IPS-18c (cell line): ENCODE results near the gene BRSK2.

Experiments used
- H3K4me3 ChIP-seq: 2 replicates; pipeline ENCODE4 v1.7.0; 2013; ENCODE audit warnings: low read depth, mild to moderate bottlenecking, low read length, moderate library complexity; ENCODE audit not compliant: insufficient read depth
- H3K9me3 ChIP-seq: one replicate; pipeline ENCODE4 v1.6.1; 2013; ENCODE audit warnings: mild to moderate bottlenecking, low read length, moderate library complexity; ENCODE audit not compliant: control insufficient read depth, insufficient read depth

The BRSK2 gene

GRCh38 chr11:1460396-1460985, 70.8 kb downstream of the BRSK2 start:
- Histone ChIP-seq H3K9me3 (no peaks in the 10 kb centered on the region), H3K4me3 (no peak overlapping the region)

- no peaks in the 10 kb centered on the region for H3K9me3 ChIP-seq
These were observed 71.5 kb downstream of the BRSK2 start for GRCh38 chr11:1460986-1461825.

DNA sequence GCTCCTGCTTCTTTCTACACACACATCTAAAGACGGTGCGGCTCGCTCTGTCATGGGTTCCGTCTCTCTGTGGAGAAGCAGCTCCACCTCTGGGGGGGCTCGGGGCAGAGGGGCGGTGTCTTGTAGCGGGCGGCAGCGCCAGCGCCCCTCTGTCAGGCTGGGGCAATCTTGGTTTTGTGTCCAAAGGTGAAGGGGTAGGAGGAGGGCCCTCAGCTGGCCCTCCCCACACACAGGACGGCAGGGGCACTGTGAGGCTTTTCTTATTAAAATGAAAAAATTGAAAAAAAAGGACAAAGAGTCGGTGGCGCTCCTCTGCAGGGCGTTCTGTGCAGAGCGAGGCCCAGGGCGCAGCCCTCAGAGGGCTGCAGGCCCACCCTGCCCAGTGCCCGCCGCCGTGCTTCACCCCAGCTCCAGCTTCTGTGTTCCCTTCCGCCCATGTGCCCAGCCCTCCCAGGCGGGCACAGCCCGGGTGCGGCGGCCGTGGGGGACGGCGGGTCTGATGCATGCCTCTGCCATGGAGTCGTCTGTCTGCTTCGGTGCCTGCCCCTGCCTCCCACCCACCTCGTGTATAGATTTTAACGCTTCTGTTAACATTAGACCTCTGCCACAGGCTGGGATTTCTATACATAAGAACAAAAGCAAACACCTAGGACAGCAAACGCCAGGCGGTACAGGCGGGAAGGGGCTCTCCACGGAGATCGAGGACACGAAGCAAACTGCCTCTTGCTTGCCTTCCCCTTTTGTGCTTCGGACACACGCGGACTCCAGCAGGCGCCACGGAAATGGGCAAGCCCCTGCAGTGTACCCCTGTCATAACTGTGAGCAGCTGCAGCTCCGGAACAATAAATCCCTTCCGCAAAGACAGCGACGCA, 72.3 kb downstream of the BRSK2 start:
- no peaks in the 10 kb centered on the region for H3K9me3 ChIP-seq

More at GRCh38 chr11:1460986-1461825, 71.5 kb downstream of the BRSK2 start:
- no peak overlapping the region for H3K4me3 ChIP-seq

DNA sequence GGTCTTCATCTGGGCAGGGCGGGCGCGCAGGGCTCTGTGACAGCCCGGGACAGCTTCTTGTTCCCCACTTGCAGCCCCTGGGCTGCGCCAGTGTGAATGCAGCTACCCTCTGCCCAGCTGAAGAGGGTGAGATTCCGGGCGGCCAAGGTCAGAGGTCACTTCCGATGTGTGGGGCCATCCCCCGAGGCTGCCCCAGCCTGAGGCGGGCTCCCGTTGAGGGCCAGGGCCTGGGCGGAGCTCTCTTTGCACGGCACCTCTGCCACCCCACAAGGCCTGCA, 72.9 kb downstream of the BRSK2 start:
- H3K9me3 ChIP-seq: no peaks in the 10 kb centered on the region
- no peak overlapping the region for H3K4me3 ChIP-seq

More for the DNA sequence above, 72.3 kb downstream of the BRSK2 start:
- H3K4me3 ChIP-seq: no peak overlapping the region

DNA sequence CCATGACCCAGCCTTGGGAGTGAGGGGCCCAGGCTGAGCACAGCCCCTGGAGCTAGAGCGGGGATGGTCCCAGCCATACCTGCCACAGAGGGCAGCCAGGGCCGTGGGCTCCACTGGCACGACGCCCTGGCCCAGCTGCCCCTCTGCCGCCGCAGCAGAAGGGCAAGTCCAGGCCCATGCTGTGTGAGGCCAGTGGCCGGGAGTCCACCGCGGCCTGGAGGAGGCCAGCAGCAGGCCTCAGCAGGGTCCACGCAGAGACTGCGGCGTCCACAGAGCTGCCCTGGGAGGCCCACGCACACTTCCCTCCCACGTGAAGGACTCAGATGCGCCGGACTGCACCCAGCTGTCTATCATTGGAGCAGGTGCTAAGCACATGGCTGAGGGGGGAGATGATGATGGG, 73.3 kb downstream of the BRSK2 start:
- no peak overlapping the region for H3K4me3 ChIP-seq
- no peaks in the 10 kb centered on the region for H3K9me3 ChIP-seq

- Histone ChIP-seq H3K4me3 (no peak overlapping the region), H3K9me3 (no peaks in the 10 kb centered on the region)
These were observed 77.0 kb downstream of the BRSK2 start for GRCh38 chr11:1466784-1467183.

DNA sequence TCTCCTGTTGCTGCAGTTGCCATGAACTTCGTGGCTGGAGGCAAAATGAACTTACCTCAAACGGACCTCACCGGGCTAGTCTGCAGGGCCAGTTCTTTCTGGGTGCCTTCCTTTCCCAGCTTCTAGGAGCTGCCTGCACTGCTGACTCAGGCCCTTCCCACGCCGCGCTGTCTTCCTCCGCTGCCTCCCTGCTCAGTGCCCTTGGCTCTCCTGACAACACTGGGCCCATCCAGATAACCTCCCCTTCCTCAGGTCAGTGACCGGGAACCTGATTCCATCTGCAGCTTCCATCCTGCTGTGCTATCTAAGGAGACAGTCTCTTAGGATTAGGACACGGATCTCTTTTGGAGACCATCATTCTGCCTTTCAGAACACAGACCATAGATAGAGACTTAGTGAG, 77.5 kb downstream of the BRSK2 start:
- Histone ChIP-seq H3K4me3 (no peak overlapping the region), H3K9me3 (no peaks in the 10 kb centered on the region)

DNA sequence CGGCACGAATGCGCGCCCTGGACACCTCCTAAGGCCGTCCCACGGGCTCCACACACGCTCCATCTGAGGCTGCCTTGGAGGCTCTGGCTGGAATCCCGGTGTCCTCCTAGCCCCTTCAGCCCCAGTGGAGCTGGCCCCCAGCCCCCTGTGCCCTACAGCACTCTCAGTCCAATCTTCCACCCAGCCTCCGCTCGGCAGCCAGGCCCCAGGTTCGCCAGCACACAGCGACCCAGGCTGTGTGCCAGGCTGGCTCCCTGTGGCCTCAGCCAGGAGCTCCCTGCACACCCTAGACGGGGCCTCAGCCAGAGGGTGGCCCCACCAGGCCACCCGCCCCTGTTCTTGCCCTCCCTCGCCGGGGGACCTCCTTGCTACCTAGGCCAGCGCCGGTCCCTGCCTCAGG, 78.3 kb downstream of the BRSK2 start:
- no peak overlapping the region for H3K4me3 ChIP-seq
- no peaks in the 10 kb centered on the region for H3K9me3 ChIP-seq

- Histone ChIP-seq H3K4me3 (no peak overlapping the region), H3K9me3 (no peaks in the 10 kb centered on the region)
These were observed 78.8 kb downstream of the BRSK2 start for GRCh38 chr11:1468473-1469066.

GRCh38 chr11:1469287-1469910, 79.7 kb downstream of the BRSK2 start:
- H3K4me3 ChIP-seq: no peak overlapping the region
- no peaks in the 10 kb centered on the region for H3K9me3 ChIP-seq

- no peak overlapping the region for H3K4me3 ChIP-seq
- no peaks in the 10 kb centered on the region for H3K9me3 ChIP-seq
These were observed 80.4 kb downstream of the BRSK2 start for GRCh38 chr11:1469911-1470680.

DNA sequence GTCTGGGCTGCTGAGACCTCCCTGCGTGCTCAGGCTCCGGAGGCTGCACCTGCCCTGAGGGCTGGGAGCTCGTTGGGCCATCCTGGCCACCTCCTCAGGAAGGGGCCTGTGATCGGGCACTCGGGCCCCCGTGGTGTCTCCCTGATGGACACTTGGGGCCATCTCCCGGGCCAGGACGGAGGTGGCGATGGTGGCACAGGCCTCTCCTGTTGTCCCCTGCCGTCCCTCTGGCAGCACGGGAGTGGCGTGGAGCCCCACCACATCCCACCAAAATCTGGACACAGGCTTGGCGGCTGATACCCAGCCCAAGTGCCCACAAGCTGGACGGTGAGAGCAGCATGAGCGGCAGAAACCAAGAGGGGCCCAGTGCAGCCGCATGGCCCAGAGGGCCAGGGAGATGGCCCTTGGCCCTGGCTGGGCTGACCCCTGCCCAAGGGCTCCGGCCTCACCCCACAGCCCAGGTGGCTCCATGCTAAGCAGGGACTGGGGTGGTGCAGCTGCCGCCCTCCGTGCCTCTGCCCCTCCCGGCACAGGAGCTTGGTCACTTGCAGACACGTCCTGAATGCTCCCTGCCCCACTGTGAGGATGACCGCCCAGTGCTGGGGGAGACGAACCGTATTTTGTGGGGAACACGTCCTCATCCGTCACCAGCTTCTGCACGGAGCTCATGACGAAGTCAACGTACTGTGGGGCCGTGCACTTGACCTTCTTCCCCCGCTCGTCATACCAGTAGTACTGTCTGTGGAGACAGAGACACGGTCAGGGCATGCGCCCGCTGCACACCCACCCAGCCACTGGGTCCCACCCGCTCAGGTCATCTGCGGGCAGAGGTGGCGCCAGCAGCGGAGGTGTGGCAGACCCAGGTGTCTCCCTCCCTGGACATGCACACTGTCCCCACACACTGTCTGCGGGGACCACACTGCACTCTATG, 81.2 kb downstream of the BRSK2 start:
- H3K9me3 ChIP-seq: no peaks in the 10 kb centered on the region
- H3K4me3 ChIP-seq: no peak overlapping the region

GRCh38 chr11:1471736-1472135, 82.0 kb downstream of the BRSK2 start:
- Histone ChIP-seq H3K4me3 (no peak overlapping the region), H3K9me3 (no peaks in the 10 kb centered on the region)

GRCh38 chr11:1472180-1473005, 82.7 kb downstream of the BRSK2 start:
- no peaks in the 10 kb centered on the region for H3K9me3 ChIP-seq
- H3K4me3 ChIP-seq: no peak overlapping the region

DNA sequence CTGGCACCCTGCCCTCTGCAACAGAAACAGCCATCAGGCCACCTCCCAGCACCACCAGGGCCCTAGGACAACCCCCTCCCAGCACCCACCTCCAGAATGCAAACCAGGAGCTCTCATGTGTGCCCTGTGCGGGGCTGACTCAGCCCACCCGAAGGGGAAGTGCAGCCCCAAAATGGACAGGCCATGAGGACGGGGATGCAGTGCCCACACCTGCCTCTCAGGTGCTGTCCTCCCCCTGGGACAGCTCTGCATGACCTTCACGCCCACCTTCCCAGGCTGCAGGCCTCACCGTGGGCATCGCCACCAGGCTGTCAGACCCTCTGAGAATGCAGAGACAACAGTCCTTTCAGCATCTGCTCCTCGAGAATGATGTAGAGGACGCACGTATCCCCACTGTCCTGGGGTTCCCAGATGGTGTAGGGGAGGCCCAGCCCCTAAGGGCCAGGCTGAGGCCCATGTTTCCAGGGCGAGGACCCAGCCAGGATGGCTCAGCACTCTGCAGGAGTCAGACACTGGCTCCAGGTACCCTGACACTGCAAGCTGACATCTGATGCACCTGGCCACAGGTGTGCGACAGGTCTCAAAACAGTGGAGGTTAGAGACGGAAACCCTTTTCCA, 83.4 kb downstream of the BRSK2 start:
- Histone ChIP-seq H3K9me3 (no peaks in the 10 kb centered on the region), H3K4me3 (no peak overlapping the region)
